HG03342 (cell line): ENCODE results near the gene NME5.

ENCODE experiments used
- ATAC-seq: cut with Tn5 transposase; IDR thresholded peaks from one replicate; pipeline ENCODE4 v1.9.1; 2021; ENCODE audit warnings: mild to moderate bottlenecking, moderate library complexity; ENCODE audit not compliant: unreplicated experiment

NME5 gene

DNA sequence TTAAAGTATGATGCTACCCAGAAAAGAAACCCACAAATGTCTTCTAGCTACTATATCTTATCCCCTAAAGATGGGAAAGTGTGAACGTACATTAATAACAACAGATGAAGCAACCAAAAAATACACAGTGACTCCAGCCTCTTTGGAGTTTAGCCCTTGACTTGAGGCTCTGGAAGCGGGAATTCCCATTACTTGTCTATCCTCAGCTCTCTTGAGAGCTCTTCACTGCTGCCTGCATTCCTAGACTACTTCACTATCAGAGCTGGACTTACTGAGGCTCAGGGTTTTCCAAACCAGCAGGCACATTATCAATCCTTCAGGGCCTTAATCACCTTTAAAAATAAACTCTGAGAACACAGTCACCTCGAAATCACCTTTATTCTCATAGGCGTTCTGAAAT lies 1.0 kb upstream of the NME5 start:
- ATAC-seq, result no peak

DNA sequence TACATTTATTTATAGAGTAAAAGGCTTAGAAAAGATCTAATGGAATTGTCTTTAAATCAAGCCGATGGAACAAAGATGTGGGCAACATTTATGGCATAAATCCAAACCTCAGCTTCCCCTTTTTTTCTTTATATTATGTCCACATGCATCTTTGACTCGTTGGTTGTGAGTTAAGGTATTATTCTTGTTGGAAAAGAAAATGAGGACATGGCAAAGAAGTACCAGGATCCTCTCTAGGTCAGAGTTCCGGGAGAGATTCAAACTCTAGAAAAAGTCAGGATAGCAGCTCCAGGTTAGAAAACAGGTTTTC lies 508 bp upstream of the NME5 start:
- no peak for ATAC-seq

DNA sequence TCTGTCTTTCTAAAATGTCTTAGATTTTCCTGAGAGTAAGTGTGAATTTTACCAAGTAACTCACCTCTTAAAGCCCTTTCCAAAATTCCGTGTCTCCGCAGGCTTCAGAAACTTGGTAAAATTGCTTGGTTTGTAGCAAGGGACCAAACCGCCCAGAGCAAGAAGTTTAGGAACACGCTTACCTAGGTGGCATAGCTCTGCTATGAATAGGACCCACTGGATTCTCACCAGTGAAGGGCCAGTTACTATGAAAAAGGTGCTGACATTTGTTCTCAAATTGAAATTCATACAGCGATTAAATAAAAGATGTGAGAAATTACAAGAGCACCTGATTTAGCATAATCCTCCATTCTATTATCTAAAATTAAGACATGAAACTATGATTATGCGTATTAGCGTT lies 6.7 kb downstream of the NME5 start:
- no peak for ATAC-seq

DNA sequence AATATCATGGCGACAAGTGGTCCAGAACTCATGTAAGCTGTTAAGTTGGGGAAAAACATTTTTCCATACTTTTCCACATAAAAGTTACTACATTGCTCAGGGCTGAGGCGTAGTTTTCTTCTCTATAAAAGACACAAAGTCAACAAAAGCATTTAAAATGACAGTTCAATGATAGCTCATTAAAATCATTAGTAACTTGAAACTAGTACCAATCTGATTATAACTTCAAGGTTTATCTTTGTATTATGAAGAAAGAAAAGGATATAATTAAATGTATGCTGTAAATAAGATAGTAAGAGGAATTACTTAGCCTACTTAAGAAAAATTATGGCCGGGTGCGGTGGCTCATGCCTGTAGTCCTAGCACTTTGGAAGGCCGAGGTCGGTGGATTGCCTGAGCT lies 9.9 kb downstream of the NME5 start:
- ATAC-seq, result no peak

DNA sequence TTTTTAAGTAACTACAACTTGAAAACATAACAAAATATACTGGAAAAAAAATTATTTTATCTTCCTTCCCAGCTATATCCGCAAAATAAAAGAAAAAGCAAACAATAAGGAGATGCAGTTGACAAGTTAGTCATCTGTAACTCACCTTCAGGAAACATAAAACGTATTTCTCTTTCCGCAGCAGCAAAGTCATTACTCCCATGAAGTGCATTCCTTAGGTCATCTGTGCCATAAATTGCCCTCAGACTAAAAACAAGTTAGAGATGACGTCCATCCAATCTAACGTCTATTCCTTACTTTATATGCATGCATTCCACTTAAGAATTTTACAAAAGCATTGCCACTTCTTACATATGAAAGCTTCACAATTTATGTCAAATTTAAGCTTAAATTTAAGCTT lies 10.9 kb downstream of the NME5 start:
- ATAC-seq, result no peak

DNA sequence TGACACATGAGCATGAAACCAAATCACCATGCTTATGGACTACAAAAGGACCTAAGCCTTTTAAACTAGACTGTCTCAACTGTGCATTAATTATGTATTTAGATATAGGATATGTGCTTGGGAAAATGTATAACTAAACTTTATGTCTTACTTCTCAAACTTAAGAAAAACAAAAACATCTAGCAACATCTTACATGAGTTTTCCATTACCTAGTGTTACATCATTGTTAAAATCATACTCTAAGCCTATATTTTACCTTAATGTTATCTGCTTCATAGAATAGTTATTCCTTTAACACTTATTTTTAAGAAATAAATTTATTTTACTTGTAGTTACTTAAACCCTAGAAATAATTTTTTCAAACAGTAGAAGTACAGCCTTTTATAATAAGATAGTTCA lies 24.0 kb downstream of the NME5 start:
- no peak for ATAC-seq

DNA sequence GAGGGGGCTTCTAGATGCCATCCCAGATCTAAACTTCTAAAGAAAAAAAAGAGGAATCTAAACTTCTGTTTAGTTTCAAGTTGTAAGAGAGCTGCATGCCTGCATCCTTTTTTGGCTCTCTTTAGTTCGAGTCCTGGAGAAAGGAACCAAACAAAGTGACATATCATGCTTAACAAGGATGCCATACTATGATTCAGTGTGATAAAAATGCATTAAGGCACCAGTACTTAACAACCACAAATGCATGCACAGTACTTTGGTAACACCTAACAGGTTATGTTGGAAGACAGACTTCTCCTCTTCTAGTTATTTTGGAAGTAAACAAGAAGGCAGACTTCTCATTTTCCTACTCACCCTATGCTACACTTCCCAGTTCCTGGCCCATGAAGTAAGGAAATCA lies 27.3 kb downstream of the NME5 start:
- no peak for ATAC-seq

DNA sequence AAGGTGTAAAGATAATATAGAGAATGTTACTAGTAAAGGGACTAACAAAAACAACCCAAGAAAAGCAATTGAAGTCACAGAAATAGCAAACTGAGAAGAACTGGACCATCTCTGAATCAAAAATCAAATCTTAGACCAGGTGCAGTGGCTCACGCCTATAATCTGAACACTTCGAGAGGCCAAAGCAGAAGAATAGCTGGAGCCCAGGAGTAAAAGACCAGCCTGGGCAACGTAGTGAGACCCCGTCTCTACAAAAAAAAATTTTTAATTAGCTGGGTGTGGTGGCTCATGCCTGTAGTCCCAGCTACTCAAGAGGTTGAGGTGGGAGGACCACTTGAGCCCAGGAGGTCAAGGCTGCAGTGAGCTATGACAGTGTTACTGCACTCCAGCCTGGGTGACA lies 28.0 kb downstream of the NME5 start:
- no peak for ATAC-seq

DNA sequence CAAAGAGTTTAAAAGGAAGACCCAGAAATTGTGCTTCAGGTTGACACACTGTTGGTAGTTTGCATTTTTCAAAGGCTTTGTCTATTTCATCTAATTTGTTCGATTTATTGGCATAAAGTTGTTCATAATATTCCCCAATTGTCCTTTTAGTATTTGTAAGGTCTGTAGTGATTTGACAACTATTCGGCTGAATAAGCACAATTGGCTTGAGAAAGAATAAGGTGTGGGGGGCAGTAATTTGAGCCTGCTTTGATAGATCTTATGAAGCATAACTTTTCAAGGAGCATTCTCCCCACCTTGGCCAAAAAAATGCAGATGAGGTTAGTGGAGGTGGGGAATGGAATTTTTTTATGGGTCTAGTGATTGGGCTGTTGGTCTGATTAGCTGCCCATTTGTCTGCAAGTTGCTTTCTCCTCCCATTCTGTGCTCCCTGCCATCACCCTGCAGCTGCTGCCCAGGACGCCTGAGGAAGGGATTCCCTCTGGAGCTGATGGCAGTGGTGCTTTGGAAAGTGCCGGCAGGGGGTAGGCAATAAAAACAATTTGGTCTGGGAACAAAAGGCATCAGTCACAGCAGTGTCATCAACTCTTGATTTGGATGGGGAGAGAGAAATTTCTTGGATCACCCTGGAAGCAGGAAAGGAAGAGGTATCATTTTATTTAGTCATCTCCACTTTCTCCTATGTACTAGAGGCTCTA lies 28.8 kb downstream of the NME5 start:
- no peak for ATAC-seq

DNA sequence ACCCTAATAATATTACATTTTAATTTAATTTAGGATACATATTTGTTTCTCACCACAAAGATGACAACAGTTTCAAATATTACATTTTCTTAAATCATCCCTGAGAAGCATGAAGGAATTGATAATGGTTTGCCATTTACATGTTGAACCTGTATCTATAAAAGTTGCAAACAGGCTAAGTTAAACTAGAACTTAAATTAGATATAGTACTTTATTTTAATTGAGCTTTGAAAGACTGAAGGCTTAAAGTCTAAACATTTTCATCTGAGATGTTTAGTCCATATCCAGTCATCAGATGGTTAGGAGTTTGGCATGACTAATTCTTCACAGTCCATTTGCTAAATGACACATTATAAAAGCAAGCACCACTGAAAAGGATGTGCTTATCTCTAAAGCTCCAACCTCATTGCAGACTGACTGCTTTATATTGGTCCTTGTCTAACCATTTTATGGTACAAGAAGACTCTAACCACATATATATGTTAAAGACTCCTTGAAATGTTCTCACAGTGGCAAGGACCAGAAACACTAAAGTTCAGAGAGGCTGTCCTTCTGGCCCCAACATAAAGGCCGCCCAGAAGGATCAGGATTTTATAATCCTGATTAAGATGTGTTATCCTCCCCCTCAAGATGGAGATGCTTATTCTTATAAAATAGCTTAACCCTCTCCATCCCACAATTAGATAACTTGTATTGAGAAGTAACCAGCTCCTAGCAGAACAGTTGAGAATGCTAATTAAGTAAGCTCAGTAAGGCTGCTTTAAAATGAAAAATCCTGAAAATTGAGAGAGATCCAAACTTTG lies 29.6 kb downstream of the NME5 start:
- ATAC-seq, result no peak

DNA sequence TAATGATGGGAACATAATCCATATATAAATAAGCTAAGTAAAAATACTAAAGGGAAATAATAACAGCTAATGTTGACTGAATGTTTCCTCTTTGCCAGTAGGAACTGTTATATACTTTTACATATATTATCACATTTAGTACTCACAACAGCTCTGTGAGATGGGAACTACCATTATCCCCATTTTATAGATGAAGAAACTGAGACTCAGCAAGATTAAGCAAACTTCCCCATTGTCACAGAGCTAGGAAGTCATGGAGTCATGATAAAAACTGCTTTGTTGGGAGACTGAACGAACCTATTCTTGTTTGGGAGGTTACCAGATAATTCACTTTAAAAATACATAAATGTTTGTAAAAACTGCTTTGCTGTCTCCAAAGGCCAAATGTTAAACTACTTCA lies 32.0 kb downstream of the NME5 start:
- ATAC-seq, result no peak

DNA sequence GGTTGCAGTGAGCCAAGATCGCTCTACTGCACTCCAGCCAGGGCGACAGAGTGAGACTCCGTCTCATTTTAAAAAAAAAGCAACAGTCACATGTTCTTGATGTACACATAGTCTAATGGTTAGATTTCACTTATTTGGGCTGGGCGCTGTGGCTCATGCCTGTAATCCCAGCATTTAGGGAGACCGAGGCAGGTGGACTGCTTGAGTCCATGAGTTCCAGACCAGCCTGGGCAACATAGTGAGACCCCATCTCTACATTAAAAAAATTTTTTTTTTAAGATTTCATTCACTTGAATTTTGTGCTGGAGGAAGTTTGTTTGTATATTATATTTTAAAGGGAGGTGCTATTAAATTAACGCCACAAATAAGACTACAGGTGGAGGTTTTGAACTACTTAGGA lies 33.5 kb downstream of the NME5 start:
- ATAC-seq, result no peak

DNA sequence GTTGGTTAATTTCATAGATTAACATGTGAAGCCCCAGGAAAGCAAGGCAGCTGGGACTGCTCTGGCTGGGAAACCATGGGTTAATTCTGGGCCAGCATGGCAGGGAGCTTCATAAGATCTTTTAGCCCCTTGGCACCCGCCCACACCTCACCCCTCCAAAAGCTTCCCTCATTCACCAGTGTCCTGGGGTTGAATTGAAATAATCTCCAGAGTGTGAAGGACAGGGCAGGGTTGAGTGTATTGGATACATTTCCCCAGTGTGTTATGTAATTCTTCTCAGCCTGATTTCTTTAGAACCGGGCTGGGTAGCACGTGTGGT lies 36.0 kb downstream of the NME5 start:
- ATAC-seq, result no peak

DNA sequence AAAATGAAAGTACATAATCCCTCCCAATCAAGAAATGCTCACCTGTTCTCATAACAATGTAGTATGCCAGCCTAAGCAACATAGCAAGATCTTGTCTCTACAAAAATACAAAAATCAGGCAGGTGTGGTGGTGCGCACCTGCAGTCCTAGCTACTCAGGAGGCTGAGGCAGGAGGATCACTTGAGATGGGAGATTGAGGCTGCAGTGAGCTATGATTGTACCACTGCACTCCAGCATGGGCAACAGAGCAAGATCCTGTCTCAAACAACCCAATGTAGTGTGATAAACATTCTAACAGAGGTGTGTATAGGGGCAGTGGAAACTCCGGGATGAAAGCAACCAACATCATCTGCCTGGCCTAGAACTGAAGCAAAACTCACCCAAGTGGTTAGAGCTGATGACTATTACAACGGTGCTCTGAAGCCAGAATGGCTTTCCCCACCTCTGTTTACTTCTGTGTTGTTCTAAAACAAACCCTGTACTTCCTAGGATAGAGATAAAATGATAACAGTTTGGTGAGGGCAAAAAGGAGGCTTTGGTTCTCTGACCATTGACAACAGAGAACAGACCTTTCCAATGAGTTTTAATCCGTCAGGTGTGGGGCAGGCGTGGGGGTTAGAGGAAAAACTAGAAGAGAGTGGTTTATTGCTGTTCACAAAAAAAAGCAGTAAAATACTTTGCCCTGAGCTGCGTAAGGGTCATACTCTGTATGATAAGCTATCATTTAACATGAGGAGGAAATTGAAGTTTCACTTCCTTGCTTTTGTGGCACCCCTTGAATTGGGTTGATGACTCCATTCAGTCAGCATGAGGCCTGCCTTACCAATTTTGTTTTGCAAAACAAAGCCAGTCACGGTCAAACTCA lies 36.5 kb downstream of the NME5 start:
- ATAC-seq, result no peak

DNA sequence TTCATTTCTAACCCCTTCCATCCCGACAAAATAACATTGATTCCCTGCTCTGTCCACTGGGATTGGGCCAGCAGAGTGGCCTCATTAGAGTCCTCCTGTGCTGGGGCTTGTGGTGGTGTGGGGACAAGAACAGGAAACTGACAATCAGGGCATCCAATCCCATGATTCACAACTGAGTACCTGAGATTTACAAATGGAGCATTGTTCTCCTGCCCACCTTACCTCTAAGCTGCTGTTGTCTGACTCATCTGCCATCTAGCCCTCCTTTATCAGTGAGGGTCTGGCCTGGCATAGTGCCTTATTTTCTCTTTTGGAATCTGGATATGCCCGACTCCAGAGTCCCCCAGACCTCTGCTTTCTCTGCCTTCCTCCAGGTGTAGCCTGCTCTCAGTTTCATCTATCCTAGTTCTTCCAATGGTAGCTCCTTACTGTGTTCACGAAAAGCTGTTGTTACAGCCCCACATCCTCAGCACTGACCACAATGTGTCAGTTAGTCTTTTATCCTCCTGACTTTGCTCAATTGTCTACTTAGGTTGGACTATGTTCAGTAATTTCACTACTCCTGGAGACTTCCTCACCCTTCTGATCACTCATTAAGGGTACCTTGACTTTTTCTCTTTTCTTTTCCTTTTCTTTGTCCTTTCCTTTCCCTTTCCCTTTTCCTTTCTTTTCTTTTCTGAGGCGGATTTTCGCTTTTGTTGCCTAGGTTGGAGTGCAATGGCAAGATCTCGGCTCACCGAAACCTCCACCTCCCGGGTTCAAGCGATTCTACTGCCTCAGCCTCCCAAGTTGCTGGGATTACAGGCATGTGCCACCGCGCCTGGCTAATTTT lies 42.0 kb downstream of the NME5 start:
- no peak for ATAC-seq

DNA sequence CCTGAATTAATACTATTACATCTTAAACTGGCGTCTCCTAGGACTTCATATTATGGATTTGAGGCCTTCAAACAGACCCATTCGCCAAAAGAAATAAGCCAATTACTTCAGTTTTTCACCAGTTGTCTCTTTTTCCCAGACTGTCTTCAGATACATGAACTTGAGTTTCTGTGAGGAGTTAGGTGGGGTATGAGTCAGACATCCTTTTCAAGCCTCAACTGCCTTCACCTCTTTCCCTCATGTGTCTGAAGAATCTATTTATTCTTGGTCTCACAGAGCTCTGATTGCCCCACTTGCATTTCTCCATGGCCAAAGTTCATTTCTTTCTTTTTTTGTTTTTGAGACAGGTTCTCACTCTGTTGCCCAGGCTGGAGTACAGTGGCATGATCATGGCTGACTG lies 42.9 kb downstream of the NME5 start:
- no peak for ATAC-seq

DNA sequence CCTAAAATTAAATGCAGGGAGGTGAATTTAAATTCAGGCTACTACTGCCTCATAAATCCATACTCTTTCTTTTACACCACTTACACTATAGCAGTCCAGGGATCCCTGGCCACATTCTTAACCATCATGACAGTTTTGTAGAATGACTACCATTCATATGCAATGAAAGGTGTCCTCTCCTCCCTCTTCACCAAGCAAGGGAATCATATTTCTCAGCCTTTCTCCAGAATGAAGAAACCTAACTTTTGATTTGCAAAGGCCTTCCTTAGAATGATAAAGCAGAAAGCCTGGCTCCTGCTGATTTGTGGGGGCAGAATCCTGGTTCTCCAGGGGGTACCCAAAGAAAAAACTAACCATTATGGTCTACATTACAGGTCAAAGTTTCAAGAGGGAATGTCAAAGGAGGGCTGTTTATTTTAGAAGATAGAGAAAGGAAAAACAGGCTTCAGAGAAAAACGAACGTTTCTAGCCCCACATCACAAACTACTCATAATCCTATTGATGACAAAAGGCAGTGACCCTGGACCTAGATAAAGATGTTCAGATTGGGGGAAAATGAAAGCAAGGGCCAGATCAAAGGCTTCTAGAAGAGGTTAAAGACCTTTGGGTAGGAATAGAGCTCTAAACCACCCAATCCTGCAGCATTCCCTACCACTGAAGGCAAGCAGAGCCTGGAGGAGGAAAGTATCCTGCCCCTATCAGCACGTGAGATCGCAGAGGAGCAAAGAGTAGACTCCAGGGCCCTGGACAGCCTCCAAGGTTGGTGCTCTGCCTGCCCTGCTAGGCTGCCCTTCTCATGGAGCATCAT lies 43.9 kb downstream of the NME5 start:
- no peak for ATAC-seq

DNA sequence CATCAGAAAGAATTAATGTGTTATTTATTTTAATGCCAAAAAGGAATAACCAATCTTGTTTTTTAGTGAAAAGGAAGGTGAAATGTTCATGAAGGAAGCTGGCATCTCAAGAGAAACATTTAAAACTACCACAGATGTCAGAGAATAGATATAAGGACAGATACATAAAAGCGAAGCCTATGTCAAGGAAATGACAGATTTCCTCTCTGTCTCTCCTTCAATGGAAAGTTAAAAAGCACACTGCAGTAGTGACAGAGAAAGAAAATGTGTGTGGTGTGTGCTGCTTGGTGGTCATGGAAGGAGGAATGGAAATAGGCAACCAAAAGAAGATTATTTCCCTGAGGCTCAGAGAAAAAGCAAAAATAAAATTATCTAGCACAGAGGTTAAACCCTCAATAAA lies 46.2 kb downstream of the NME5 start:
- no peak for ATAC-seq

DNA sequence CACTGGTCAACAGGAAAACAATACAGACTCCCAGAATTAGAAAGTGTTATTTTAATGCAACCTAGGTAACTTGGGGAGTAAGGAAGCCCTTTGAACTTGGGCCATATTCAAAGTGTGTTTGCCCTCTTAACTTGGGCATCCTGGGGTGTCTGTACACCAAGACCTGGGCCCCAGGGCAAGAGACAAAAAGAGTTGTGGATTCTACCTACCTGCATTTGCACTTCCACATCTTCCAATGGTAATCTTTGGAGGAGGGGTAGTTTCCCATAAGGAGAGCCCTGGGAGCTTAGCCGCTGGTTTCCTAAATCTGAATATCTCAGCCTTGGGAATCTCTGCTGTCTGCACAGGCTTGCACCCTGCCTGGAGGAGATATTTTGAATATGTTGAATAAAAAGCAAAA lies 46.9 kb downstream of the NME5 start:
- ATAC-seq, result no peak

DNA sequence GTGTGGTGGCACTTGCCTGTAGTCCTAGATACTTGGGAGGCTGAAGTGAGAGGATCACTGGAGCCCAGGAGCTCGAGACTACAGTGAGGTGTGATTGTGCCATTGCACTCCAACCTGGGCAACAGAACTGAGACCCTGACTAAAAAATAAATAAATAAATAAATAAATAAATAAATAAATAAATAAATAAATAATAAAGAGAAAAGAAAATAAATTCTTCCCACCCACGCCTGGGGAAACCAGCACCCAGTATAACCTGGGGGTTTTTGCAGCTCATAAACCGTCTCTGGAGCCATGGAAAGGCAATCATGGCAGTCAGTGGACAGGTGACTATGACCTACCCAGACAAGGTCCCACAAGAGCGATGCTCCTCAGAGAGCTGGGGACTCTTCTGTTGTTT lies 47.5 kb downstream of the NME5 start:
- ATAC-seq, result no peak
